ENCODE results near the gene ZNF230. TPM values are rescaled to one million over a fixed set of nuclear protein-coding genes. Genes with fewer than 3 reads are reported as not detected.

Gene ZNF230
- total and polyA plus RNA-seq, 7 donors: 1.2 to 10.6 (median 3.0) TPM

- no peaks in the 10 kb centered on the region for H3K4me1 ChIP-seq
- H3K9me3 ChIP-seq: peaks cover 6 to 16% (median 8%) of the 10 kb centered on the region in 4 donors
- DNase-seq: no peak
- no peak overlapping the region for H3K4me3 ChIP-seq
- intact Hi-C loops (cut with DNase I): no loop called here
- TF ChIP-seq POLR2AphosphoS5 (IDR thresholded peaks at IDR 0.05) (no peak), EP300 (IDR thresholded peaks at IDR 0.05) (no peak), CTCF (IDR thresholded peaks at IDR 0.05) (no peak), POLR2A (IDR thresholded peaks at IDR 0.05) (no peak)
- 91 to 92% methylated on average over 1 of the region's 1 CpG for WGBS, 2 donors
- peaks cover 27 to 83% (median 65%) of the 10 kb centered on the region in 4 donors for H3K36me3 ChIP-seq
- H3K27me3 ChIP-seq: no peaks in the 10 kb centered on the region
- H3K27ac ChIP-seq: no peak overlapping the region
These were observed 58.3 kb downstream of the ZNF230 start for GRCh38 chr19:44061038-44061437.

Small RNA genes lying within 50 kb of the gene (small RNA-seq; reads per million reads assigned to genes)
- gene AC006213.5: 0 reads per million in 3 donors

Other genes with a start within 250 kb of the ZNF230 start
- gene SMG9, start 248.0 kb upstream of the ZNF230 start, total RNA-seq: 10 to 100 TPM in 3 of 4 donors, 1 to 10 TPM in 1; 5.6 to 25.2 (median 13.8) TPM
- 10 to 100 TPM in 1 of 3 donors, 1 to 10 TPM in 2; 6.2 to 36.5 (median 8.4) TPM for gene SMG9, start 248.0 kb upstream of the ZNF230 start, polyA plus RNA-seq
- 1 to 10 TPM in 3 of 4 donors, under 1 TPM in 1; 0.71 to 3.3 (median 1.9) TPM for gene KCNN4, start 222.0 kb upstream of the ZNF230 start, total RNA-seq
- 10 to 100 TPM in 1 of 3 donors, 1 to 10 TPM in 2; 3.7 to 48.7 (median 6.0) TPM for gene KCNN4, start 222.0 kb upstream of the ZNF230 start, polyA plus RNA-seq
- 1 to 10 TPM in 3 of 4 donors, under 1 TPM in 1; 0.83 to 6.8 (median 1.5) TPM for gene LYPD5, start 200.5 kb upstream of the ZNF230 start, total RNA-seq
- 10 to 100 TPM in 1 of 3 donors, 1 to 10 TPM in 1, under 1 TPM in 1; 0.60 to 10.6 (median 2.1) TPM for gene LYPD5, start 200.5 kb upstream of the ZNF230 start, polyA plus RNA-seq
- gene ZNF283, start 175.6 kb upstream of the ZNF230 start, total RNA-seq: 10 to 100 TPM; 10.7 to 14.9 (median 12.4) TPM
- gene ZNF283, start 175.6 kb upstream of the ZNF230 start, polyA plus RNA-seq: 1 to 10 TPM; 1.2 to 3.2 (median 2.1) TPM
- gene ZNF404, start 119.0 kb upstream of the ZNF230 start, total RNA-seq: 1 to 10 TPM; 3.0 to 4.1 (median 3.5) TPM
- 1 to 10 TPM in 1 of 3 donors, under 1 TPM in 2; 0.60 to 2.6 (median 0.69) TPM for gene ZNF404, start 119.0 kb upstream of the ZNF230 start, polyA plus RNA-seq
- 10 to 100 TPM in 3 of 4 donors, 1 to 10 TPM in 1; 5.5 to 18.2 (median 13.2) TPM for gene ZNF45, start 67.7 kb upstream of the ZNF230 start, total RNA-seq
- gene ZNF45, start 67.7 kb upstream of the ZNF230 start, polyA plus RNA-seq: 1 to 10 TPM; 2.4 to 6.4 (median 4.6) TPM
- 1 to 10 TPM; 2.9 to 6.8 (median 4.8) TPM for gene ZNF221, start 51.7 kb upstream of the ZNF230 start, total RNA-seq
- 1 to 10 TPM in 1 of 3 donors, under 1 TPM in 1, not detected in 1; 0.60 to 1.7 TPM for gene ZNF221, start 51.7 kb upstream of the ZNF230 start, polyA plus RNA-seq
- gene ZNF155, start 18.8 kb upstream of the ZNF230 start, total RNA-seq: 1 to 10 TPM; 5.5 to 8.2 (median 7.5) TPM
- gene ZNF155, start 18.8 kb upstream of the ZNF230 start, polyA plus RNA-seq: 1 to 10 TPM; 1.8 to 4.5 (median 2.3) TPM
- 1 to 10 TPM; 1.9 to 3.8 (median 2.4) TPM for gene ZNF222, start 22.4 kb downstream of the ZNF230 start, total RNA-seq
- gene ZNF222, start 22.4 kb downstream of the ZNF230 start, polyA plus RNA-seq: 1 to 10 TPM in 2 of 3 donors, under 1 TPM in 1; 0.60 to 2.1 (median 1.6) TPM
- 1 to 10 TPM; 2.5 to 5.0 (median 4.2) TPM for gene ZNF223, start 49.1 kb downstream of the ZNF230 start, total RNA-seq
- 1 to 10 TPM; 3.0 to 3.7 (median 3.1) TPM for gene ZNF223, start 49.1 kb downstream of the ZNF230 start, polyA plus RNA-seq
- 1 to 10 TPM; 1.8 to 3.6 (median 2.6) TPM for gene ZNF284, start 69.2 kb downstream of the ZNF230 start, total RNA-seq
- gene ZNF284, start 69.2 kb downstream of the ZNF230 start, polyA plus RNA-seq: under 1 TPM; 0.46 to 0.99 (median 0.60) TPM
- gene ZNF224, start 91.4 kb downstream of the ZNF230 start, total RNA-seq: 10 to 100 TPM; 16.6 to 23.0 (median 19.6) TPM
- 10 to 100 TPM in 1 of 3 donors, 1 to 10 TPM in 2; 7.2 to 16.1 (median 7.4) TPM for gene ZNF224, start 91.4 kb downstream of the ZNF230 start, polyA plus RNA-seq
- gene ZNF225, start 110.4 kb downstream of the ZNF230 start, total RNA-seq: 1 to 10 TPM; 3.0 to 4.9 (median 3.4) TPM
- 1 to 10 TPM in 2 of 3 donors, under 1 TPM in 1; 0.60 to 2.1 (median 1.2) TPM for gene ZNF225, start 110.4 kb downstream of the ZNF230 start, polyA plus RNA-seq
- gene ZNF234, start 138.6 kb downstream of the ZNF230 start, total RNA-seq: 10 to 100 TPM in 1 of 4 donors, 1 to 10 TPM in 3; 5.9 to 19.7 (median 7.9) TPM
- 1 to 10 TPM in 2 of 3 donors, under 1 TPM in 1; 0.92 to 4.0 (median 1.2) TPM for gene ZNF234, start 138.6 kb downstream of the ZNF230 start, polyA plus RNA-seq
- gene ZNF226, start 162.1 kb downstream of the ZNF230 start, total RNA-seq: 10 to 100 TPM; 14.4 to 20.2 (median 18.6) TPM
- 10 to 100 TPM; 15.0 to 27.3 (median 16.4) TPM for gene ZNF226, start 162.1 kb downstream of the ZNF230 start, polyA plus RNA-seq
- 10 to 100 TPM; 10.9 to 15.0 (median 14.3) TPM for gene ZNF227, start 209.6 kb downstream of the ZNF230 start, total RNA-seq
- 1 to 10 TPM; 2.5 to 7.4 (median 4.2) TPM for gene ZNF227, start 209.6 kb downstream of the ZNF230 start, polyA plus RNA-seq